ENCODE data around the gene NAALADL2.
"Not testable (repeated sequence)": the region's sequence is repeated elsewhere in the genome, so short reads cannot be mapped to it uniquely, and the experiment has no call there.

The NAALADL2 gene

GRCh38 chr3:175240921-175241320 is 381.8 kb downstream of the NAALADL2 start:
- DNase-seq (ENCODE audit: extremely low spot score, insufficient read length, low read depth) (no peak), FAIRE-seq (no peak)

GRCh38 chr3:175242243-175242642 is 383.1 kb downstream of the NAALADL2 start:
- FAIRE-seq: no peak
- no peak for DNase-seq (ENCODE audit: extremely low spot score, insufficient read length, low read depth)

DNA sequence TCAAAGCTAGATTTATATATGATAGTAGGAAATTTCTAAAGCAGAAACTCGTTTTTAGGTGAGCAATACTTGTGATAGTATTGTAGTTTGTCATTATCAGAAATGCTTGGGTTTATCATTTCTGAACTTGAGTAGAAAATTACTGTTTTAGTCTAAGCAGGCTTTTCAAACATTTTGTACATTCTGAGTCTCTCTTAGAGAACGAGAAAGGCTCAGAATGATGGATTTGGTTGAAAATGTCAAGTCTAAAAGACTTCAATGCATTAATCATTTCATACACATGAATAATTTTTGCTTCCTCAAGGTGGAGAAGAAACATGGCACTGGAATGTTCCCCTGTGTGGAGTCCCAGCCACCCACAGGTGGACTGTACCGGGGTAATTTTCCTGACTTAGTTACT is 387.1 kb downstream of the NAALADL2 start:
- no peak for FAIRE-seq
- no peak for DNase-seq (ENCODE audit: extremely low spot score, insufficient read length, low read depth)

- no peak for FAIRE-seq
- no peak for DNase-seq (ENCODE audit: extremely low spot score, insufficient read length, low read depth)
Observed at GRCh38 chr3:175246766-175247165, 387.6 kb downstream of the NAALADL2 start.

DNA sequence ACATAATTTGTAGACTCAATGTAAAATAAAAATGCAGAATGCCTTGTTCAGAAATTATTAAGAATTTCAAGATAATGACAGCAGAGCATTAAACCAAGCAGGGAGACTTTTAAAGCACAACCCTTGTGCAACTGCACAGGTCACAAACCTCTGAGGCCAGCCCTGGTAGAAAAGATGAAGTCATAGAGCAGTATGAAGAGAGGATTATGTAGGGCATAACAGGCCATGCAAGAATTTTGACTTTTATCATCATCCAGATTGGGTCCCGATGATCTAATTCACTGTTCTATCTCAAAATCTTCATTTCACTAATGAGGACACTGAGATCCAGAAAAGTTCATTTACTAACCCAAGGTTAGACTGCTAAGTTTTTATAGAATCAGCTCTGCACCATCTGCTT is 388.5 kb downstream of the NAALADL2 start:
- DNase-seq (ENCODE audit: extremely low spot score, insufficient read length, low read depth): no peak
- FAIRE-seq: no peak

- no peak for FAIRE-seq
- DNase-seq (ENCODE audit: extremely low spot score, insufficient read length, low read depth): no peak
Observed at GRCh38 chr3:175248832-175249231, 389.7 kb downstream of the NAALADL2 start.

- no peak for DNase-seq (ENCODE audit: extremely low spot score, insufficient read length, low read depth)
- FAIRE-seq: no peak
Observed at GRCh38 chr3:175255698-175256097, 396.6 kb downstream of the NAALADL2 start.

DNA sequence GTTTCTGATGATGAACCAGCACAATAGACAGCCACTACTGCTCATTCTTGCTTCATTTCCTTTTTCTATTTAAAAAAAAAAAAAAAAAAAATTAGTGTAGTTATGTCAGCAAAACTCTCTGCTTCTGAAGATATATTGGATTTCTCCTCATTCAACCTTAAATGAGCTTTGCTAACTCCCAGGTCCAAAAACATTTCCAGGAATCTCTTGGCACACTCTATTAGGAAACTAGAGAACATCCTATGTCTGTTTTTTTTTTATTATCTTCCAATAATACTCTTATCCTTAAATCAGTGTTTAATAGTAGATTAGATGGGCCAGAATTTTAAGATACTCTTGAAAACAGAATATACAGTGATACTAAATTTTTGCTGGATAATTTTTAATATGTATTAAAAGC is 398.0 kb downstream of the NAALADL2 start:
- DNase-seq (ENCODE audit: extremely low spot score, insufficient read length, low read depth) (no peak), FAIRE-seq (no peak)

GRCh38 chr3:175258763-175259162 is 399.6 kb downstream of the NAALADL2 start:
- no peak for FAIRE-seq
- DNase-seq (ENCODE audit: extremely low spot score, insufficient read length, low read depth): no peak

GRCh38 chr3:175260145-175260794 is 401.1 kb downstream of the NAALADL2 start:
- DNase-seq (ENCODE audit: extremely low spot score, insufficient read length, low read depth): no peak
- no peak for FAIRE-seq

DNA sequence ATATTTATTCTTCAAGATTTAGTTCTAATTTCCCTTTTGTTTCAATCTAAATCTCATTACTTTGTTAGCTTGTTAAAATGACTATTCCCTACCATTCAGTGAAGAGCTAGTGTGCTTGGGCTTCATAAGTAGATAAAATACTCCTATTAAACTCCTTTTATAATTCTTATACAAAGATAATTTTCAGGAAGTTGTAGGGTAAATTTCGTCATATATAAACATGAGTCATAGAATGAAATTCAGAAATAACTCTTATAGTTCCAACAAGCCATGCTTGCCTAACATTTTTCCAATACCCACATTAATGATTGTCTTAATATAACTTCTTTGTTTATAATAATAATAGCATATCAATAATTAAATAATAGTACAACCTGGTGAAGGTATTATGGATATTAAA is 407.3 kb downstream of the NAALADL2 start:
- DNase-seq (ENCODE audit: extremely low spot score, insufficient read length, low read depth): no peak
- FAIRE-seq: no peak

- no peak for FAIRE-seq
- DNase-seq (ENCODE audit: extremely low spot score, insufficient read length, low read depth): no peak
Observed at GRCh38 chr3:175267121-175267531, 408.0 kb downstream of the NAALADL2 start.

DNA sequence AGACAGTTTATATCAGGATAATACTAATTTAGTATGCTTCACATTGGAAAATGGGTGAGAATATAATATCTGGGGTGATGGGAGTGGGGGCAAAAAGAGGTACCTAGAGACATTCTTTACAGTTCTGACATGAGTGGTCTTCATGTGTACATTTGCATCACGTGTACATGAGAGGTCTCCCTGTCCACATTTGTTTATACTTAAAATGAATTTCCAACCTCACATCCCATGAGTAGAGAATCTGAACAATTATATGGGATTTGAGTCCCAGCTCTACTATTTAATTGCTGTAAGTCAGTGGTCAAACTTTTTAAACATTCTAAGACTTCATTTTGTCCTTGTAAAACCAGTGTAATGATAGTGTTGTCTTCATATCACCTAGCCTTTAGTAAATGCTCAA is 408.4 kb downstream of the NAALADL2 start:
- DNase-seq (ENCODE audit: extremely low spot score, insufficient read length, low read depth): no peak
- FAIRE-seq: no peak

DNA sequence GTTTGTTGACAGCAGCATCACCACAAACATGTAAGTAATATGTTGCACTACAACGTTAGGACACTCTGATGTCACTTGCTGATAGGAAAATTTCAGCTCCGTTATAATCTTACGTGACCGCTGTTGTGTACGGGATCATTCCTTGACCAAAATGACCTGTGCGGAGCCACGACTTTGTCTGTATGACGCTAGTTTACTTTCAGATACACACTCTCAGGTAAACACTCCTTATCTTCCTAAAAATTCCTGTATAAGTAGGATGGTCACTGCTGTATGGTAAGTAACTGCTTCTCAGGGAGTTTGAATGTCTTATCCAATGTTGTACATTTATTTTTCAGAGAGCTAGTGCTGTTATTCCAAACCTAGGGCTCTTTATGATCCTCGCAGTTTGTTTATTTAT is 410.3 kb downstream of the NAALADL2 start:
- DNase-seq (ENCODE audit: extremely low spot score, insufficient read length, low read depth) (no peak), FAIRE-seq (no peak)

DNA sequence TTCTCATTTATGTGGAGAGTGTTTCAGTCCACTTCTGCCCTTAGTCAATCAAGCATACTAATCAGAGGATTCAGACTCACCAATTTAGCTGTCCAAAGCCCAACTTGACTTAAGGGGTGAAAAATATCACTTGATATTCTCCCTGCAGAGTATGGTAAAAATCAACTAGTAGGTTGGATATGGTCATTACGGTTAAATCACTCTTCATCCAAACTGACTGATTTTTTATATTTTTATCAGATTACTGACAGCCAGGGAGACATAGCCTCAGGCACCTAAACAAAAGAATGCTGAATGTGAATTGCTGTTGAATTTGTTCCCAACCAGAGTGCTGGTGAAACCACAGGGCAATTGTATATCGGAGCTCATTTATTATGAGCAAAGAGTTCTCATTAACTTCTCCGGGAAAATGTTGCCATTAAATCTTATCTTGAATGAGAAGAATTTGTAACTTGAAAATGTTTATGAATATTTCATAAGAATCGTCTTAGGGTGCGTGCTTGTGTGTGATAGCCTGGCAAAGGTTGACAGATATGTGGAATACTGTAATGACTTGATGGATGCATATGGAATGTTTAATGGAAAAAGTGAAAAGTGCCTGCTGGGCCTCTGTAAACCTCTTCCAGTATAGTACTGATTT is 411.2 kb downstream of the NAALADL2 start:
- DNase-seq (ENCODE audit: extremely low spot score, insufficient read length, low read depth) (no peak), FAIRE-seq (no peak)

GRCh38 chr3:175270866-175271265 is 411.7 kb downstream of the NAALADL2 start:
- no peak for DNase-seq (ENCODE audit: extremely low spot score, insufficient read length, low read depth)
- no peak for FAIRE-seq

- DNase-seq (ENCODE audit: extremely low spot score, insufficient read length, low read depth); FAIRE-seq: not testable (repeated sequence)
Observed at GRCh38 chr3:175271465-175271864, 412.3 kb downstream of the NAALADL2 start.

DNA sequence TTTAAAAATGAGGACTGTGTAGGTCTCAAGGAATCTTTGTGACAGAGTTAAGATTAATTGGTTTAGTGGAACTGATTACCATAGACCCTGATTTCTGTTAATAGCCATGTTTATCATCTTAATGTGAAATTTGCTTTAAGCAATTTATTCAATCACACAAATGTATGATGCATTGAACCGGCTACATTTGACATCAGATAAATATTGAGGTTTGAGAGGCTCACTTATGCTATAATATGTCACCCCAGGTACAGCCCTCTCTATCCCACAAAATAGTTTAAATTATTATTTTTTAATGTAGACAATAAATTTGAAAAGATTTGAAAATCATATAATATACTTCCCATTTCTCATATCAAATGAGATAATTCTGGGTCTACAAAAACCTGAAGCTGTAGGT is 413.3 kb downstream of the NAALADL2 start:
- FAIRE-seq (no peak), DNase-seq (ENCODE audit: extremely low spot score, insufficient read length, low read depth) (no peak)

DNA sequence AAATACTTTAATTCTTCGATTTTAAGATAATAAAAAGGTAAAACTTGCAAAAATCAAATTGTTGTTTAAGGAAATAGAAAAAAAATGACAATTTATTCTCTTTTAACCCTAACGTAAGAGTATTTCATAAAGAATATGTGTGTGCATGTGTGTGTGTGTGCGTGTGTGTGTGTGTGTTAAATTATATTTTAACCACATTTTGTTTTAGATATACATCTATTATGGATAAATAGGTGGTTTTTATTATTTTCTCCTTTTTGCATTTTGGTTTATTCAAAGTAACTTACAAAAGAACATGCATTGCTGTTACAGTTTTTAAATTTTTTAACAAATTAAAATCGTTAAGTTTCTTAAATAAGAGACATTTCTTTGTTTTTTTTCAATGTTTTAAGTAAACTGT is 414.4 kb downstream of the NAALADL2 start:
- FAIRE-seq: no peak
- no peak for DNase-seq (ENCODE audit: extremely low spot score, insufficient read length, low read depth)

GRCh38 chr3:175274056-175274455 is 414.9 kb downstream of the NAALADL2 start:
- FAIRE-seq (no peak), DNase-seq (ENCODE audit: extremely low spot score, insufficient read length, low read depth) (no peak)

- no peak for DNase-seq (ENCODE audit: extremely low spot score, insufficient read length, low read depth)
- FAIRE-seq: no peak
Observed at GRCh38 chr3:175274474-175275218, 415.5 kb downstream of the NAALADL2 start.
